SK-N-SH (cell line): ENCODE results near the gene RIN3. TPM values are rescaled to one million over a fixed set of nuclear protein-coding genes. Genes with fewer than 3 reads are reported as not detected.

Source experiments
- CTCF ChIA-PET: fragments of 300-600, 350-600 bp; formaldehyde crosslinking; extraction: SDS; loops from one replicate; lab custom pipeline; 2021; lab: Yijun Ruan, JAX
- POLR2A ChIA-PET: fragments of 350-600 bp; sonication (Branson Sonifier 250); formaldehyde crosslinking; extraction: SDS; loops from one replicate; lab custom pipeline; 2020; ENCODE audit warnings: antibody characterized with exemption, inconsistent platforms; lab: Yijun Ruan, JAX
- DNase-seq: peaks from one replicate; pipeline ENCODE4 v3.0.0; 2012
- H2AFZ ChIP-seq: fragments of 200-600 bp; sonication (generic); 2 replicates; pipeline ENCODE4 v1.8.1; 2016; ENCODE audit warnings: antibody characterized with exemption, mild to moderate bottlenecking, low read depth
- H3F3A ChIP-seq: fragments of 200-600 bp; sonication (generic); replicated peaks from 2 replicates; pipeline ENCODE3; 2016; ENCODE audit warnings: antibody characterized with exemption, mild to moderate bottlenecking; ENCODE audit not compliant: insufficient read depth
- H3K27ac ChIP-seq, 2 experiments: fragments of 200-500 bp in 1 of 2; fragments of 200-600 bp in 1 of 2; sonication (Bioruptor generic) in 1 of 2; sonication (generic), shearing (Covaris generic) in 1 of 2; 2 replicates each; pipeline versions ENCODE4 v1.5.1 to v1.6.1; 2014 to 2016; ENCODE audit warnings: low read depth in 2 of 2, inconsistent platforms in 1 of 2, low read length in 1 of 2, mild to moderate bottlenecking in 1 of 2, mixed read lengths in 1 of 2
- H3K27me3 ChIP-seq: fragments of 200-600 bp; sonication (generic), shearing (Covaris generic); 2 replicates; pipeline ENCODE4 v1.6.1; 2016; ENCODE audit warnings: mixed run types; ENCODE audit not compliant: insufficient read depth
- H3K36me3 ChIP-seq, 2 experiments: fragments of 200-500 bp in 1 of 2; fragments of 200-600 bp in 1 of 2; sonication (Bioruptor generic) in 1 of 2; sonication (generic) in 1 of 2; replicated peaks in 1 of 2; 2 replicates each; pipeline versions ENCODE3 to v1.5.1; 2014 to 2016; ENCODE audit warnings: low read length in 1 of 2, mild to moderate bottlenecking in 1 of 2; ENCODE audit not compliant: insufficient read depth in 2 of 2, control insufficient read depth in 1 of 2
- H3K4me1 ChIP-seq, 2 experiments: fragments of 200-500 bp in 1 of 2; fragments of 200-600 bp in 1 of 2; sonication (Bioruptor generic) in 1 of 2; sonication (generic), shearing (Covaris generic) in 1 of 2; 2 replicates each; pipeline versions ENCODE4 v1.5.1 to v1.6.1; 2014 to 2016; ENCODE audit warnings: low read depth in 1 of 2, low read length in 1 of 2, mixed run types in 1 of 2; ENCODE audit not compliant: insufficient read depth in 2 of 2, control insufficient read depth in 1 of 2
- H3K4me2 ChIP-seq: fragments of 200-600 bp; sonication (generic), shearing (Covaris generic); 2 replicates; pipeline ENCODE4 v1.6.1; 2017; ENCODE audit warnings: mixed run types
- H3K4me3 ChIP-seq, 2 experiments: fragments of 200-500 bp in 1 of 2; fragments of 200-600 bp in 1 of 2; sonication (Bioruptor generic) in 1 of 2; sonication (generic), shearing (Covaris generic) in 1 of 2; 2 replicates each; pipeline versions ENCODE4 v1.5.1 to v1.8.1; 2014 to 2016; ENCODE audit warnings: low read depth in 2 of 2, inconsistent platforms in 1 of 2, low read length in 1 of 2, mild to moderate bottlenecking in 1 of 2, mixed read lengths in 1 of 2, moderate library complexity in 1 of 2
- H3K79me2 ChIP-seq: fragments of 200-600 bp; sonication (generic); 2 replicates; pipeline ENCODE4 v1.8.1; 2017; ENCODE audit warnings: mild to moderate bottlenecking; ENCODE audit not compliant: insufficient read depth
- H3K9ac ChIP-seq: fragments of 200-600 bp; sonication (generic); 2 replicates; pipeline ENCODE4 v1.6.1; 2017; ENCODE audit warnings: mixed run types
- H3K9me2 ChIP-seq: fragments of 200-600 bp; sonication (generic); 2 replicates; pipeline ENCODE4 v1.6.1; 2017; ENCODE audit warnings: mixed run types
- H3K9me3 ChIP-seq: fragments of 200-600 bp; sonication (generic); 2 replicates; pipeline ENCODE4 v1.6.1; 2017; ENCODE audit warnings: mixed run types, mild to moderate bottlenecking, moderate library complexity
- H4K20me1 ChIP-seq: fragments of 200-600 bp; sonication (generic); 2 replicates; pipeline ENCODE4 v1.6.1; 2017; ENCODE audit warnings: mild to moderate bottlenecking, mixed run types; ENCODE audit not compliant: insufficient read depth
- CTCF ChIP-seq: fragments of 200-600 bp; sonication (generic); IDR thresholded peaks from 2 replicates; pipeline ENCODE4 v1.6.1; 2017; ENCODE audit warnings: antibody characterized with exemption, mild to moderate bottlenecking, moderate library complexity
- ELF1 ChIP-seq: IDR thresholded peaks from 2 replicates; pipeline ENCODE4 v1.4.0; 2012
- FOXM1 ChIP-seq: IDR thresholded peaks from 2 replicates; pipeline ENCODE4 v1.4.0; 2012; ENCODE audit warnings: low read depth, mild to moderate bottlenecking
- GATA2 ChIP-seq: sonication (generic); formaldehyde crosslinking; IDR thresholded peaks from 2 replicates; pipeline ENCODE4 v1.5.0; 2020; ENCODE audit warnings: mild to moderate bottlenecking, missing genetic modification reagents
- IRF3 ChIP-seq: fragments of 150-350 bp; IDR thresholded peaks from 2 replicates; pipeline ENCODE4 v1.6.1; 2016; ENCODE audit warnings: mild to moderate bottlenecking, low read depth, low read length
- POLR2AphosphoS5 ChIP-seq: IDR thresholded peaks from 2 replicates; pipeline ENCODE4 v1.6.1; 2012; ENCODE audit warnings: low read depth, low read length
- RCOR1 ChIP-seq: fragments of 150-350 bp; IDR thresholded peaks from 2 replicates; pipeline ENCODE4 v1.6.1; 2017; ENCODE audit warnings: antibody characterized with exemption, low read length
- RXRA ChIP-seq: IDR thresholded peaks from 2 replicates; pipeline ENCODE4 v1.4.0; 2012; ENCODE audit warnings: low read depth, mild to moderate bottlenecking, borderline replicate concordance
- TEAD4 ChIP-seq: IDR thresholded peaks from 2 replicates; pipeline ENCODE4 v1.4.0; 2012; ENCODE audit warnings: mild to moderate bottlenecking, borderline replicate concordance; ENCODE audit not compliant: insufficient read depth
- WGBS: methylation state at CpG from one replicate; pipeline ENCODE4 v1.1.6; 2017; ENCODE audit warnings: low lambda C conversion rate; 5-methylcytosine and 5-hydroxymethylcytosine counted together
- polyA plus RNA-seq, 3 experiments: library from polyadenylated mRNA; depleted of rRNA; stranded (reverse); fragments of >200 nt; gene quantifications; 2 replicates each; pipeline ENCODE4 v1.2.3, GENCODE V29; 2012
- TF ChIP-seq, protein P1 (sequence below): IDR thresholded peaks from 2 replicates; pipeline ENCODE4 v1.4.0; 2012; ENCODE audit warnings: low read depth, borderline replicate concordance
- TF ChIP-seq, protein P2 (sequence below): IDR thresholded peaks from 2 replicates; pipeline ENCODE4 v1.6.1; 2012; ENCODE audit warnings: mild to moderate bottlenecking, low read depth, low read length, moderate library complexity
- TF ChIP-seq, protein P3 (sequence below): IDR thresholded peaks from 2 replicates; pipeline ENCODE4 v1.4.0; 2012; ENCODE audit warnings: low read depth, borderline replicate concordance

Gene RIN3
- polyA plus RNA-seq, 1 of the 3 experiments (the other 2 are of a cell fraction): 12.4 TPM

- no peak overlapping the region for H3K27ac ChIP-seq
- H3K9me2 ChIP-seq: no peaks in the 10 kb centered on the region
- H3K9ac ChIP-seq: no peak overlapping the region
- H3F3A ChIP-seq: peaks cover 16% of the 10 kb centered on the region
- H3K4me1 ChIP-seq: peaks cover 0 to 8% of the 10 kb centered on the region in 2 experiments; a peak in 2 of 4 replicates
- H3K36me3 ChIP-seq: peaks cover 10 to 16% of the 10 kb centered on the region in 2 experiments
- WGBS: 83% methylated on average over 6 of the region's 7 CpGs
- CTCF ChIA-PET: no interaction called here
- H2AFZ ChIP-seq: no peak overlapping the region
- H4K20me1 ChIP-seq: no peaks in the 10 kb centered on the region
- H3K27me3 ChIP-seq: no peaks in the 10 kb centered on the region
- no peaks in the 10 kb centered on the region for H3K9me3 ChIP-seq
- no peak for DNase-seq
- H3K4me3 ChIP-seq: no peak overlapping the region
- H3K79me2 ChIP-seq: no peaks in the 10 kb centered on the region
- H3K4me2 ChIP-seq: no peak overlapping the region
- POLR2A ChIA-PET: no interaction called here
- TF ChIP-seq ELF1 (no peak), POLR2AphosphoS5 (no peak), RXRA (no peak), CTCF (no peak), FOXM1 (no peak), IRF3 (no peak), TEAD4 (no peak), GATA2 (CRISPR knock-in tag) (no peak), RCOR1 (no peak)
- TF ChIP-seq, protein P1, sequence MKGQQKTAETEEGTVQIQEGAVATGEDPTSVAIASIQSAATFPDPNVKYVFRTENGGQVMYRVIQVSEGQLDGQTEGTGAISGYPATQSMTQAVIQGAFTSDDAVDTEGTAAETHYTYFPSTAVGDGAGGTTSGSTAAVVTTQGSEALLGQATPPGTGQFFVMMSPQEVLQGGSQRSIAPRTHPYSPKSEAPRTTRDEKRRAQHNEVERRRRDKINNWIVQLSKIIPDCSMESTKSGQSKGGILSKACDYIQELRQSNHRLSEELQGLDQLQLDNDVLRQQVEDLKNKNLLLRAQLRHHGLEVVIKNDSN: no peak
- TF ChIP-seq, protein P2, sequence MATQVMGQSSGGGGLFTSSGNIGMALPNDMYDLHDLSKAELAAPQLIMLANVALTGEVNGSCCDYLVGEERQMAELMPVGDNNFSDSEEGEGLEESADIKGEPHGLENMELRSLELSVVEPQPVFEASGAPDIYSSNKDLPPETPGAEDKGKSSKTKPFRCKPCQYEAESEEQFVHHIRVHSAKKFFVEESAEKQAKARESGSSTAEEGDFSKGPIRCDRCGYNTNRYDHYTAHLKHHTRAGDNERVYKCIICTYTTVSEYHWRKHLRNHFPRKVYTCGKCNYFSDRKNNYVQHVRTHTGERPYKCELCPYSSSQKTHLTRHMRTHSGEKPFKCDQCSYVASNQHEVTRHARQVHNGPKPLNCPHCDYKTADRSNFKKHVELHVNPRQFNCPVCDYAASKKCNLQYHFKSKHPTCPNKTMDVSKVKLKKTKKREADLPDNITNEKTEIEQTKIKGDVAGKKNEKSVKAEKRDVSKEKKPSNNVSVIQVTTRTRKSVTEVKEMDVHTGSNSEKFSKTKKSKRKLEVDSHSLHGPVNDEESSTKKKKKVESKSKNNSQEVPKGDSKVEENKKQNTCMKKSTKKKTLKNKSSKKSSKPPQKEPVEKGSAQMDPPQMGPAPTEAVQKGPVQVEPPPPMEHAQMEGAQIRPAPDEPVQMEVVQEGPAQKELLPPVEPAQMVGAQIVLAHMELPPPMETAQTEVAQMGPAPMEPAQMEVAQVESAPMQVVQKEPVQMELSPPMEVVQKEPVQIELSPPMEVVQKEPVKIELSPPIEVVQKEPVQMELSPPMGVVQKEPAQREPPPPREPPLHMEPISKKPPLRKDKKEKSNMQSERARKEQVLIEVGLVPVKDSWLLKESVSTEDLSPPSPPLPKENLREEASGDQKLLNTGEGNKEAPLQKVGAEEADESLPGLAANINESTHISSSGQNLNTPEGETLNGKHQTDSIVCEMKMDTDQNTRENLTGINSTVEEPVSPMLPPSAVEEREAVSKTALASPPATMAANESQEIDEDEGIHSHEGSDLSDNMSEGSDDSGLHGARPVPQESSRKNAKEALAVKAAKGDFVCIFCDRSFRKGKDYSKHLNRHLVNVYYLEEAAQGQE: no peak
- TF ChIP-seq, protein P3, sequence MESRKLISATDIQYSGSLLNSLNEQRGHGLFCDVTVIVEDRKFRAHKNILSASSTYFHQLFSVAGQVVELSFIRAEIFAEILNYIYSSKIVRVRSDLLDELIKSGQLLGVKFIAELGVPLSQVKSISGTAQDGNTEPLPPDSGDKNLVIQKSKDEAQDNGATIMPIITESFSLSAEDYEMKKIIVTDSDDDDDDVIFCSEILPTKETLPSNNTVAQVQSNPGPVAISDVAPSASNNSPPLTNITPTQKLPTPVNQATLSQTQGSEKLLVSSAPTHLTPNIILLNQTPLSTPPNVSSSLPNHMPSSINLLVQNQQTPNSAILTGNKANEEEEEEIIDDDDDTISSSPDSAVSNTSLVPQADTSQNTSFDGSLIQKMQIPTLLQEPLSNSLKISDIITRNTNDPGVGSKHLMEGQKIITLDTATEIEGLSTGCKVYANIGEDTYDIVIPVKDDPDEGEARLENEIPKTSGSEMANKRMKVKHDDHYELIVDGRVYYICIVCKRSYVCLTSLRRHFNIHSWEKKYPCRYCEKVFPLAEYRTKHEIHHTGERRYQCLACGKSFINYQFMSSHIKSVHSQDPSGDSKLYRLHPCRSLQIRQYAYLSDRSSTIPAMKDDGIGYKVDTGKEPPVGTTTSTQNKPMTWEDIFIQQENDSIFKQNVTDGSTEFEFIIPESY: no peak
- TF ChIP-seq, all 33 proteins: peak for 0
These were observed 67.6 kb downstream of the RIN3 start for GRCh38 chr14:92581206-92581605.
